HEK293 (cell line): Measurements from ENCODE around the gene KLK13.

Experiments
- CTCF ChIA-PET: fragments of 350-600 bp; formaldehyde crosslinking; extraction: SDS; loops from one replicate; lab custom pipeline; 2021; ENCODE audit warnings: antibody characterized with exemption; lab: Yijun Ruan, JAX
- POLR2A ChIA-PET: fragments of 300-600 bp; formaldehyde crosslinking; extraction: SDS; loops from one replicate; lab custom pipeline; 2020; ENCODE audit warnings: antibody characterized with exemption, inconsistent platforms; lab: Yijun Ruan, JAX
- H3K27ac ChIP-seq: fragments of 200-500 bp; sonication (Bioruptor generic); 2 replicates; pipeline ENCODE4 v1.5.1; 2014; ENCODE audit warnings: low read depth, low read length, control low read depth, inconsistent platforms; ENCODE audit errors: extremely low read depth
- H3K36me3 ChIP-seq, 2 experiments: fragments of 200-500 bp in 1 of 2; sonication (Bioruptor generic) in 1 of 2; 1 replicate in 1 of 2; 2 replicates in 1 of 2; pipeline ENCODE4 v1.5.1; 2014 to 2017; ENCODE audit warnings: inconsistent platforms in 2 of 2, low read length in 2 of 2; ENCODE audit not compliant: control insufficient read depth in 2 of 2, insufficient read depth in 1 of 2
- H3K4me1 ChIP-seq: fragments of 200-500 bp; sonication (Bioruptor generic); 2 replicates; pipeline ENCODE4 v1.5.1; 2014; ENCODE audit warnings: mild to moderate bottlenecking, low read length, inconsistent platforms; ENCODE audit not compliant: control insufficient read depth, insufficient read depth
- H3K4me3 ChIP-seq: 2 replicates; pipeline ENCODE4 v1.5.1; 2011; ENCODE audit warnings: low read depth, mild to moderate bottlenecking, control low read depth, low read length, moderate library complexity
- H3K9me3 ChIP-seq: fragments of 200-500 bp; sonication (Bioruptor generic); 2 replicates; pipeline ENCODE4 v1.5.1; 2014; ENCODE audit warnings: low read depth, low read length, inconsistent platforms; ENCODE audit not compliant: control insufficient read depth, insufficient read depth
- BCL6B ChIP-seq: fragments of 450-650 bp; formaldehyde crosslinking; IDR thresholded peaks from 2 replicates; pipeline ENCODE4 v1.5.1; 2017; ENCODE audit warnings: missing biosample characterization, missing genetic modification characterization
- GLIS1 ChIP-seq: fragments of 450-650 bp; formaldehyde crosslinking; IDR thresholded peaks from 2 replicates; pipeline ENCODE4 v1.5.1; 2016; ENCODE audit warnings: missing biosample characterization, missing genetic modification characterization
- PRDM10 ChIP-seq: fragments of 450-650 bp; formaldehyde crosslinking; IDR thresholded peaks from 2 replicates; pipeline ENCODE4 v1.5.1; 2016; ENCODE audit warnings: missing biosample characterization, missing genetic modification characterization
- SALL2 ChIP-seq: fragments of 450-650 bp; formaldehyde crosslinking; IDR thresholded peaks from 2 replicates; pipeline ENCODE4 v1.5.0; 2017; ENCODE audit warnings: missing biosample characterization, mild to moderate bottlenecking, missing genetic modification characterization, borderline replicate concordance
- SCRT2 ChIP-seq: fragments of 450-650 bp; formaldehyde crosslinking; IDR thresholded peaks from 2 replicates; pipeline ENCODE4 v1.5.1; 2016; ENCODE audit warnings: missing biosample characterization, missing genetic modification characterization
- SETDB1 ChIP-seq: IDR thresholded peaks from one replicate; pipeline ENCODE4 v1.6.1; 2017; ENCODE audit warnings: mild to moderate bottlenecking, low read length, moderate library complexity, mixed read lengths; ENCODE audit not compliant: insufficient read length
- TRIM28 ChIP-seq: IDR thresholded peaks from 2 replicates; pipeline ENCODE4 v1.6.1; 2011; ENCODE audit warnings: low read length, control low read depth, borderline replicate concordance
- TSHZ1 ChIP-seq: fragments of 450-650 bp; formaldehyde crosslinking; IDR thresholded peaks from 2 replicates; pipeline ENCODE4 v1.5.1; 2016; ENCODE audit warnings: missing biosample characterization, missing genetic modification characterization, borderline replicate concordance
- ZBTB49 ChIP-seq: fragments of 450-650 bp; formaldehyde crosslinking; IDR thresholded peaks from 2 replicates; pipeline ENCODE4 v1.5.1; 2016; ENCODE audit warnings: missing biosample characterization, missing genetic modification characterization, low read depth
- ZNF138 ChIP-seq: fragments of 450-650 bp; formaldehyde crosslinking; IDR thresholded peaks from 2 replicates; pipeline ENCODE4 v1.5.1; 2016; ENCODE audit warnings: missing biosample characterization, missing genetic modification characterization, borderline replicate concordance
- ZNF157 ChIP-seq: fragments of 450-650 bp; formaldehyde crosslinking; IDR thresholded peaks from 2 replicates; pipeline ENCODE4 v1.5.1; 2016; ENCODE audit warnings: missing biosample characterization, missing genetic modification characterization
- ZNF211 ChIP-seq: fragments of 450-650 bp; formaldehyde crosslinking; IDR thresholded peaks from 2 replicates; pipeline ENCODE4 v1.5.1; 2016; ENCODE audit warnings: low read depth, missing biosample characterization, missing genetic modification characterization
- ZNF26 ChIP-seq: fragments of 450-650 bp; formaldehyde crosslinking; IDR thresholded peaks from 2 replicates; pipeline ENCODE4 v1.5.1; 2016; ENCODE audit warnings: missing biosample characterization, missing genetic modification characterization
- ZNF473 ChIP-seq: fragments of 450-650 bp; formaldehyde crosslinking; IDR thresholded peaks from 2 replicates; pipeline ENCODE4 v1.5.1; 2017; ENCODE audit warnings: missing biosample characterization, missing genetic modification characterization
- ZNF513 ChIP-seq: fragments of 450-650 bp; IDR thresholded peaks from 2 replicates; pipeline ENCODE4 v1.5.1; 2018; ENCODE audit warnings: missing biosample characterization, missing genetic modification characterization
- ZNF549 ChIP-seq: fragments of 450-650 bp; IDR thresholded peaks from 2 replicates; pipeline ENCODE4 v1.5.1; 2018; ENCODE audit warnings: missing biosample characterization, missing genetic modification characterization, mild to moderate bottlenecking, inconsistent platforms, moderate library complexity
- ZNF580 ChIP-seq: fragments of 450-650 bp; formaldehyde crosslinking; IDR thresholded peaks from 2 replicates; pipeline ENCODE4 v1.5.1; 2016; ENCODE audit warnings: missing biosample characterization, missing genetic modification characterization
- ZNF658 ChIP-seq: fragments of 450-650 bp; formaldehyde crosslinking; IDR thresholded peaks from 2 replicates; pipeline ENCODE4; 2016; ENCODE audit warnings: missing biosample characterization, missing genetic modification characterization
- ZNF701 ChIP-seq: fragments of 450-650 bp; formaldehyde crosslinking; IDR thresholded peaks from 2 replicates; pipeline ENCODE4 v1.5.1; 2016; ENCODE audit warnings: missing biosample characterization, missing genetic modification characterization
- ZSCAN23 ChIP-seq: fragments of 450-650 bp; formaldehyde crosslinking; IDR thresholded peaks from 2 replicates; pipeline ENCODE4 v1.5.1; 2016; ENCODE audit warnings: missing biosample characterization, missing genetic modification characterization

Gene KLK13

GRCh38 chr19:51076631-51077213 lies 11.8 kb upstream of the KLK13 start:
- no peak overlapping the region for H3K27ac ChIP-seq
- no peaks in the 10 kb centered on the region; the same call in 1 of the 2 replicates for H3K9me3 ChIP-seq
- TF ChIP-seq ZNF211 (no peak), PRDM10 (tag by site-specific recombination) (no peak), ZSCAN23 (tag by site-specific recombination) (no peak), ZNF138 (no peak), SALL2 (tag by site-specific recombination) (no peak), ZNF701 (tag by site-specific recombination) (no peak), ZNF473 (tag by site-specific recombination) (no peak), SETDB1 (no peak), ZNF26 (no peak), ZNF157 (tag by site-specific recombination) (no peak)
- no peak overlapping the region for H3K4me3 ChIP-seq
- no peaks in the 10 kb centered on the region for H3K36me3 ChIP-seq
- ChIA-PET POLR2A (no interaction called here), CTCF (no interaction called here)
- no peaks in the 10 kb centered on the region for H3K4me1 ChIP-seq

- Histone ChIP-seq H3K36me3 (no peaks in the 10 kb centered on the region), H3K9me3 (no peaks in the 10 kb centered on the region; the same call in 1 of the 2 replicates), H3K27ac (no peak overlapping the region), H3K4me3 (no peak overlapping the region), H3K4me1 (no peaks in the 10 kb centered on the region)
- CTCF ChIA-PET, result no interaction called here
- POLR2A ChIA-PET, result no interaction called here
- TF ChIP-seq TRIM28, result no peak
- TF ChIP-seq ZNF580, result no peak
- no peak for TF ChIP-seq ZNF513 (tag by site-specific recombination)
- no peak for TF ChIP-seq BCL6B (tag by site-specific recombination)
- no peak for TF ChIP-seq TSHZ1 (tag by site-specific recombination)
- no peak for TF ChIP-seq GLIS1 (tag by site-specific recombination)
- TF ChIP-seq ZNF658 (tag by site-specific recombination), result no peak
- no peak for TF ChIP-seq ZNF549 (tag by site-specific recombination)
- no peak for TF ChIP-seq ZBTB49
- TF ChIP-seq SCRT2 (tag by site-specific recombination), result no peak
These were observed 11.1 kb upstream of the KLK13 start for GRCh38 chr19:51075998-51076397.
